ENCODE results near the gene HOXA3. TPM values are rescaled to one million over a fixed set of nuclear protein-coding genes. Genes with fewer than 3 reads are reported as not detected.

Gene HOXA3
- total RNA-seq, 1 donor from 2014 or later: not detected

GRCh38 chr7:27115221-27116026, 37.0 kb downstream of the HOXA3 start:
- peaks cover 7% of the 10 kb centered on the region for H3K27me3 Mint-ChIP-seq
- no peak overlapping the region for H3K27ac Mint-ChIP-seq
- no peaks in the 10 kb centered on the region for H3K9me3 Mint-ChIP-seq
- no peaks in the 10 kb centered on the region for H3K36me3 Mint-ChIP-seq (ENCODE audit: low read depth)
- ChIA-PET CTCF (no interaction called here), POLR2A (no interaction called here)
- TF ChIP-seq, protein P1, sequence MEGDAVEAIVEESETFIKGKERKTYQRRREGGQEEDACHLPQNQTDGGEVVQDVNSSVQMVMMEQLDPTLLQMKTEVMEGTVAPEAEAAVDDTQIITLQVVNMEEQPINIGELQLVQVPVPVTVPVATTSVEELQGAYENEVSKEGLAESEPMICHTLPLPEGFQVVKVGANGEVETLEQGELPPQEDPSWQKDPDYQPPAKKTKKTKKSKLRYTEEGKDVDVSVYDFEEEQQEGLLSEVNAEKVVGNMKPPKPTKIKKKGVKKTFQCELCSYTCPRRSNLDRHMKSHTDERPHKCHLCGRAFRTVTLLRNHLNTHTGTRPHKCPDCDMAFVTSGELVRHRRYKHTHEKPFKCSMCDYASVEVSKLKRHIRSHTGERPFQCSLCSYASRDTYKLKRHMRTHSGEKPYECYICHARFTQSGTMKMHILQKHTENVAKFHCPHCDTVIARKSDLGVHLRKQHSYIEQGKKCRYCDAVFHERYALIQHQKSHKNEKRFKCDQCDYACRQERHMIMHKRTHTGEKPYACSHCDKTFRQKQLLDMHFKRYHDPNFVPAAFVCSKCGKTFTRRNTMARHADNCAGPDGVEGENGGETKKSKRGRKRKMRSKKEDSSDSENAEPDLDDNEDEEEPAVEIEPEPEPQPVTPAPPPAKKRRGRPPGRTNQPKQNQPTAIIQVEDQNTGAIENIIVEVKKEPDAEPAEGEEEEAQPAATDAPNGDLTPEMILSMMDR (IDR thresholded peaks at IDR 0.05): no peak
- DNase-seq: no peak
- ATAC-seq (ENCODE audit: low read depth): no peak
- intact Hi-C loops (cut with micrococcal nuclease): no loop called here
- H3K4me3 Mint-ChIP-seq: no peak overlapping the region
- no peaks in the 10 kb centered on the region for H3K4me1 Mint-ChIP-seq

DNA sequence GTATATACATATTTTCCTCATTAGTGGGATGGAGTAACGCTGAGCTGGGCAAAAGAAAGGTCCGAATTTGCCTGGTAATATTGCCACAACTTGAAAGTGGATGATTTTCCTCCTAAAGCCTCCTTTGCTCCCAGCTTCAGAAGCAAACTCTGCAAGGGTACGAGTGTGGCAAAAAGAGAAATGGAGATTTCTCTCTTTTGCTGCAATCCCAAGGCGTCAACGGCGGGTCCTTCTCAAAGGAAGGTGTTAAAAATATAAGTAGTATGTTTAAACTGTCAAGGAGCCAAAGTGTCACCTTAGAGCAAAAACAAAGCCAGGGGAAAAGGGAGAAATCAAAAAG, 37.5 kb downstream of the HOXA3 start:
- Mint-ChIP-seq H3K36me3 (ENCODE audit: low read depth) (no peaks in the 10 kb centered on the region), H3K27ac (no peak overlapping the region), H3K4me1 (no peaks in the 10 kb centered on the region), H3K9me3 (no peaks in the 10 kb centered on the region), H3K27me3 (peaks cover 7% of the 10 kb centered on the region), H3K4me3 (no peak overlapping the region)
- intact Hi-C loops (cut with micrococcal nuclease): no loop called here
- POLR2A ChIA-PET: no interaction called here
- DNase-seq (no peak), ATAC-seq (ENCODE audit: low read depth) (no peak)
- CTCF ChIA-PET: no interaction called here
- TF ChIP-seq, protein P1 (IDR thresholded peaks at IDR 0.05): no peak

GRCh38 chr7:27113991-27114769, 38.2 kb downstream of the HOXA3 start:
- TF ChIP-seq, protein P1 (IDR thresholded peaks at IDR 0.05): no peak
- Mint-ChIP-seq H3K4me3 (no peak overlapping the region), H3K4me1 (no peaks in the 10 kb centered on the region), H3K36me3 (ENCODE audit: low read depth) (no peaks in the 10 kb centered on the region), H3K27me3 (peaks cover 7% of the 10 kb centered on the region), H3K9me3 (no peaks in the 10 kb centered on the region), H3K27ac (no peak overlapping the region)
- intact Hi-C loops (cut with micrococcal nuclease): no loop called here
- no peak for ATAC-seq (ENCODE audit: low read depth)
- POLR2A ChIA-PET: no interaction called here
- CTCF ChIA-PET: no interaction called here
- no peak for DNase-seq

- Mint-ChIP-seq H3K4me3 (no peak overlapping the region), H3K27ac (no peak overlapping the region), H3K4me1 (no peaks in the 10 kb centered on the region), H3K36me3 (ENCODE audit: low read depth) (no peaks in the 10 kb centered on the region), H3K9me3 (no peaks in the 10 kb centered on the region), H3K27me3 (peaks cover 7% of the 10 kb centered on the region)
- ATAC-seq (ENCODE audit: low read depth) (no peak), DNase-seq (no peak)
- intact Hi-C loops (cut with micrococcal nuclease): no loop called here
- POLR2A ChIA-PET: no interaction called here
- TF ChIP-seq, protein P1 (IDR thresholded peaks at IDR 0.05): no peak
- CTCF ChIA-PET: no interaction called here
These were observed 39.1 kb downstream of the HOXA3 start for GRCh38 chr7:27112955-27113949.
